ENCODE results near the gene ZNF658.
"Not testable (repeated sequence)": the region's sequence is repeated elsewhere in the genome, so short reads cannot be mapped to it uniquely, and the experiment has no call there.

The ZNF658 gene

DNA sequence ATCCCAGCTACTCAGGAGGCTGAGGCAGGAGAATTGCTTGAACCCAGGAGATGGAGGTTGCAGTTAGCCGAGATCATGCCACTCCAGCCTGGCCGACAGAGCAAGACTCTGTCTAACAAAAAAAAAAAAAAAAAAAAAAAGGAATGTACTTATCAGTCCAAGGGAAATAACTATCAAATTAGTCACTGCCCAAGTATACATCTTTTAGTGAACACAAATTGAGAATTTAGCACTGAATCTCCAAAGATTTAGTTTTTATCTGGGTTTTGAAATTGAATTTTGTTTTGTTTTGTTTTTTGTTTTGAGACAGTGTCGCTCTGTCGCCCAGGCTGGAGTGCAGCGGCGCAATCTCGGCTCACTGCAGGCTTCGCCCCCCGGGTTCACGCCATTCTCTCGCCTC is 52.1 kb downstream of the ZNF658 start:
- H3K4me3 Mint-ChIP-seq; DNase-seq (ENCODE audit: low spot score in 2 of 2); H3K27ac Mint-ChIP-seq; H3K27me3 Mint-ChIP-seq; ATAC-seq (ENCODE audit: low read depth); H3K9me3 Mint-ChIP-seq; H3K4me1 Mint-ChIP-seq; H3K36me3 Mint-ChIP-seq: not testable (repeated sequence)
